ENCODE results near the gene OLFML3.
A peak's percentile ranks its signal among the peaks of the same experiment; 100 is the strongest.
"Not testable (repeated sequence)": the region's sequence is repeated elsewhere in the genome, so short reads cannot be mapped to it uniquely, and the experiment has no call there.

Gene OLFML3

DNA sequence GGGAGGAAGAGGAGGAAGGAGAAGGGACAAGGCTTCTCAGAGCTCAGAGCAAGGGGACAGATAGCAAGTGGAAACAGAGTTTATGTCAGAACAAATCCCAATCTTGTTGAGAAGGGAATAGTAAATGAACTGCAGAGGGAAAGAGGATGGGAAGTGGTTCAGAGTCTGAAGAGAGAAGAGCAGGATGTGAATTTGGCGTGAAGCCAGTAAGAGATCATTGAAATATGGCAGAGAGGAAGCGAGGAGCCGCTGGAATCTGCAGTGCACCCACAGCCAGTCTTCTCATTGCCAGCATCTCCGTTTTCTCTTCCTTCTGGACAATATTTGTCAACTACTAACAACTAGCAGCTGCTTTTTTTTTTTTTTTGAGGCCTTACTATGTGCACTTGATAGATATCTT, 19.1 kb downstream of the OLFML3 start:
- DNase-seq, result no peak
- H3K36me3 Mint-ChIP-seq (ENCODE audit: low read depth), result peaks cover 18% of the 10 kb centered on the region
- H3K9me3 Mint-ChIP-seq, result peaks cover 33% of the 10 kb centered on the region
- peaks cover 41% of the 10 kb centered on the region for H3K4me1 Mint-ChIP-seq
- no peak overlapping the region for H3K4me3 Mint-ChIP-seq
- peaks cover 10% of the 10 kb centered on the region for H3K27me3 Mint-ChIP-seq (ENCODE audit: low read depth, poor library complexity)
- no peak for TF ChIP-seq CTCF (IDR thresholded peaks at IDR 0.05)
- H3K27ac Mint-ChIP-seq, result no peak overlapping the region

GRCh38 chr1:113999233-113999632, 20.0 kb downstream of the OLFML3 start:
- no peak overlapping the region for H3K27ac Mint-ChIP-seq
- H3K27me3 Mint-ChIP-seq (ENCODE audit: low read depth, poor library complexity), result peaks cover 10% of the 10 kb centered on the region
- DNase-seq, result no peak
- no peak overlapping the region for H3K4me3 Mint-ChIP-seq
- H3K36me3 Mint-ChIP-seq (ENCODE audit: low read depth), result peaks cover 17% of the 10 kb centered on the region
- no peak for TF ChIP-seq CTCF (IDR thresholded peaks at IDR 0.05)
- peaks cover 50% of the 10 kb centered on the region for H3K4me1 Mint-ChIP-seq
- H3K9me3 Mint-ChIP-seq, result peaks cover 33% of the 10 kb centered on the region

- no peak for DNase-seq
- Mint-ChIP-seq H3K9me3 (peaks cover 33% of the 10 kb centered on the region), H3K27ac (no peak overlapping the region), H3K27me3 (ENCODE audit: low read depth, poor library complexity) (peaks cover 9% of the 10 kb centered on the region), H3K4me3 (no peak overlapping the region), H3K36me3 (ENCODE audit: low read depth) (peaks cover 17% of the 10 kb centered on the region), H3K4me1 (peaks cover 55% of the 10 kb centered on the region)
- no peak for TF ChIP-seq CTCF (IDR thresholded peaks at IDR 0.05)
Observed at GRCh38 chr1:113999799-114000198, 20.5 kb downstream of the OLFML3 start.

- Mint-ChIP-seq H3K36me3 (ENCODE audit: low read depth) (peaks cover 14% of the 10 kb centered on the region), H3K9me3 (peaks cover 33% of the 10 kb centered on the region), H3K27ac (no peak overlapping the region), H3K27me3 (ENCODE audit: low read depth, poor library complexity) (peaks cover 4% of the 10 kb centered on the region), H3K4me3 (no peak overlapping the region), H3K4me1 (peaks cover 55% of the 10 kb centered on the region)
- TF ChIP-seq CTCF (IDR thresholded peaks at IDR 0.05), result no peak
- no peak for DNase-seq
Observed at GRCh38 chr1:114000406-114000805, 21.1 kb downstream of the OLFML3 start.

DNA sequence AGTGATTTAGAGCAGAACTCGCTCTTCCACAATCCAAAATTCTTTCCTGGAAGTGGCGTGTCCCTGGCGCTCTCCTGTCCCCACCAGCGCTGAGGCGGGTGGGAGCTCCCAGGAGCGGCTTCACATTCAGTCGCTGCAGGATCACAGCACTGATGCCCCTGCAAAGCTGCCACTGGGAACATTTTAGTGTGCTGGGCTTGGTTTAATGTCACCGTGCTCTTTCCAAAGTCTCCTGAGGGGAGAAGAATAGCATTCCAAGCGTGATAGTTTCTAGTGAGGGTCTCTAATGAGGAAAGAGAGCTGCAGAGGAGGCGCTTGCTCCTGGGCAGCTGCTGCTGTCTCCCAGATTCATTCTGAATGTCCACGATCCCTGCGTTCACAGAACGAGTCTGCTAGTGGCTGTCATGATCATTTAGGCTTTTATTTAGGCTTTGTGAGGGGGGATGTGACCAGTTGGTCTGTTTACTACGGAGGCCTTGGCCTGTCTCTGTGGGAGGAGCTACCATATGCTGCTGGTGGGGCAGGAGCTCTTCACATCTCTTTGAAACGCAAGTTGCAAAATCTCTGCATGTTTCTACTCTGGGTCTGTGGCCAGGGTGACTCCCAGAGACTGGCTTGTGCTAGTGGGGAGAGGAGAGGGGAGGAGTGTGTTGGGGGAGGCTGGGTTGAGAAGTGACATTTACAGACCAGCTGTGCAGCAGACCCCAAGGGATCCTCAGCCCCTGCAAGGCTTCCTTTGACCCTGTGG, 23.4 kb downstream of the OLFML3 start:
- peaks cover 31% of the 10 kb centered on the region for H3K9me3 Mint-ChIP-seq
- peaks cover 4% of the 10 kb centered on the region for H3K27me3 Mint-ChIP-seq (ENCODE audit: low read depth, poor library complexity)
- H3K36me3 Mint-ChIP-seq (ENCODE audit: low read depth), result peaks cover 15% of the 10 kb centered on the region
- H3K4me1 Mint-ChIP-seq, result peaks cover 59% of the 10 kb centered on the region
- TF ChIP-seq CTCF (IDR thresholded peaks at IDR 0.05), result no peak
- H3K27ac Mint-ChIP-seq, result peak overlapping the region; percentile 94
- H3K4me3 Mint-ChIP-seq, result peak overlapping the region; percentile 25
- DNase-seq, result no peak

GRCh38 chr1:114003431-114003830, 24.2 kb downstream of the OLFML3 start:
- H3K4me3 Mint-ChIP-seq, result peak overlapping the region; percentile 25
- peaks cover 31% of the 10 kb centered on the region for H3K9me3 Mint-ChIP-seq
- no peaks in the 10 kb centered on the region for H3K27me3 Mint-ChIP-seq (ENCODE audit: low read depth, poor library complexity)

GRCh38 chr1:114006825-114007224, 27.6 kb downstream of the OLFML3 start:
- peaks cover 40% of the 10 kb centered on the region for H3K4me1 Mint-ChIP-seq
- DNase-seq; H3K27me3 Mint-ChIP-seq (ENCODE audit: low read depth, poor library complexity); H3K4me3 Mint-ChIP-seq; H3K27ac Mint-ChIP-seq: not testable (repeated sequence)
- peaks cover 15% of the 10 kb centered on the region for H3K36me3 Mint-ChIP-seq (ENCODE audit: low read depth)
- peaks cover 31% of the 10 kb centered on the region for H3K9me3 Mint-ChIP-seq

More at GRCh38 chr1:114003431-114003830, 24.2 kb downstream of the OLFML3 start:
- no peak for TF ChIP-seq CTCF (IDR thresholded peaks at IDR 0.05)
- Mint-ChIP-seq H3K4me1 (peaks cover 55% of the 10 kb centered on the region), H3K27ac (peak overlapping the region; percentile 3), H3K36me3 (ENCODE audit: low read depth) (peaks cover 15% of the 10 kb centered on the region)
- no peak for DNase-seq
